ENCODE measurements around the gene ASCC2. TPM values are rescaled to one million over a fixed set of nuclear protein-coding genes. Genes with fewer than 3 reads are reported as not detected.
A peak's percentile ranks its signal among the peaks of the same experiment; 100 is the strongest.

Gene ASCC2
- total RNA-seq, 1 donor from 2014 or later: 46.9 TPM

- ATAC-seq (no peak), DNase-seq (ENCODE audit: low spot score) (no peak)
Observed at GRCh38 chr22:29819501-29819900, 18.6 kb downstream of the ASCC2 start.

- peak; percentile 38 for ATAC-seq
- peak; percentile 59 for DNase-seq (ENCODE audit: low spot score)
Observed at GRCh38 chr22:29817724-29818123, 20.4 kb downstream of the ASCC2 start.

GRCh38 chr22:29816980-29817379, 21.1 kb downstream of the ASCC2 start:
- no peak for ATAC-seq
- no peak for DNase-seq (ENCODE audit: low spot score)

GRCh38 chr22:29816539-29816938, 21.5 kb downstream of the ASCC2 start:
- DNase-seq (ENCODE audit: low spot score) (no peak), ATAC-seq (no peak)

GRCh38 chr22:29816128-29816527, 21.9 kb downstream of the ASCC2 start:
- DNase-seq (ENCODE audit: low spot score) (peak; percentile 94), ATAC-seq (peak; percentile 74)

GRCh38 chr22:29815580-29815979, 22.5 kb downstream of the ASCC2 start:
- DNase-seq (ENCODE audit: low spot score) (no peak), ATAC-seq (peak; percentile 1)

- ATAC-seq (peak; percentile 9), DNase-seq (ENCODE audit: low spot score) (no peak)
Observed at GRCh38 chr22:29814003-29814402, 24.1 kb downstream of the ASCC2 start.

GRCh38 chr22:29813563-29813962, 24.5 kb downstream of the ASCC2 start:
- DNase-seq (ENCODE audit: low spot score) (no peak), ATAC-seq (peak; percentile 1)

- ATAC-seq: peak; percentile 66
- DNase-seq (ENCODE audit: low spot score): peak; percentile 82
Observed at GRCh38 chr22:29813126-29813525, 24.9 kb downstream of the ASCC2 start.

GRCh38 chr22:29811377-29811776, 26.7 kb downstream of the ASCC2 start:
- DNase-seq (ENCODE audit: low spot score) (peak; percentile 88), ATAC-seq (peak; percentile 67)

GRCh38 chr22:29810216-29810615, 27.9 kb downstream of the ASCC2 start:
- no peak for DNase-seq (ENCODE audit: low spot score)
- peak; percentile 22 for ATAC-seq

GRCh38 chr22:29806196-29806595, 31.9 kb downstream of the ASCC2 start:
- ATAC-seq (no peak), DNase-seq (ENCODE audit: low spot score) (no peak)

GRCh38 chr22:29804985-29805384, 33.1 kb downstream of the ASCC2 start:
- DNase-seq (ENCODE audit: low spot score) (no peak), ATAC-seq (no peak)

- DNase-seq (ENCODE audit: low spot score) (no peak), ATAC-seq (no peak)
Observed at GRCh38 chr22:29803190-29803589, 34.9 kb downstream of the ASCC2 start.

- no peak for ATAC-seq
- DNase-seq (ENCODE audit: low spot score): no peak
Observed at GRCh38 chr22:29801796-29802195, 36.3 kb downstream of the ASCC2 start.

- no peak for DNase-seq (ENCODE audit: low spot score)
- no peak for ATAC-seq
Observed at GRCh38 chr22:29801153-29801552, 36.9 kb downstream of the ASCC2 start.

GRCh38 chr22:29799217-29799680, 38.8 kb downstream of the ASCC2 start:
- ATAC-seq: peak; percentile 85

GRCh38 chr22:29798801-29799200, 39.3 kb downstream of the ASCC2 start:
- ATAC-seq (peak; percentile 83), DNase-seq (ENCODE audit: low spot score) (peak; percentile 91)

More at GRCh38 chr22:29799217-29799680, 38.8 kb downstream of the ASCC2 start:
- DNase-seq (ENCODE audit: low spot score): peak; percentile 95

GRCh38 chr22:29798318-29798717, 39.8 kb downstream of the ASCC2 start:
- ATAC-seq: peak; percentile 1
- DNase-seq (ENCODE audit: low spot score): no peak

GRCh38 chr22:29797351-29797750, 40.7 kb downstream of the ASCC2 start:
- DNase-seq (ENCODE audit: low spot score) (no peak), ATAC-seq (no peak)

GRCh38 chr22:29795663-29796062, 42.4 kb downstream of the ASCC2 start:
- ATAC-seq: no peak

GRCh38 chr22:29793396-29793795, 44.7 kb downstream of the ASCC2 start:
- ATAC-seq (no peak), DNase-seq (ENCODE audit: low spot score) (no peak)

More at GRCh38 chr22:29795663-29796062, 42.4 kb downstream of the ASCC2 start:
- no peak for DNase-seq (ENCODE audit: low spot score)

GRCh38 chr22:29790061-29790460, 48.0 kb downstream of the ASCC2 start:
- ATAC-seq: no peak
- DNase-seq (ENCODE audit: low spot score): no peak
